GM19043 (cell line): Measurements from ENCODE around the gene LYRM1.

Experiments
- ATAC-seq: cut with Tn5 transposase; IDR thresholded peaks from one replicate; pipeline ENCODE4 v1.9.1; 2021; ENCODE audit warnings: low read depth; ENCODE audit not compliant: unreplicated experiment

The LYRM1 gene

DNA sequence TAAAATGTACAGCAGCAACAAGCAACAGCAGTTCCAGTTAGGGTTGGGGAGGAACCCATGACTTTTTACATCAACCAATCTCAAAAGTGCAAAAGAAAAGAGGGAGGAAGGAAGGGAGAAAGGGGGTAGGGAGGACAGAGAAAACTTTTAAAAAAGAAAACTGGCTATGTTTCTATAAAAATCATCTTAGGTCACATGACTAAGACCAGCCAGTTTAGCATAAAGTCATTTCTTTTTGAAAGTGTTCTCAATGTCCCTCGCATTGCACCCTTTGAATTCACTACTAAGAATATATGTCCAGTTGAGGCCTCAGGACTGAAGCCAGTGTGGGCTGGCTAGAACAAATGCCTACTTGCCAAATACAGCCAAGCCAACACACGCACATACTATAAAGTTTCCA, 29.3 kb upstream of the LYRM1 start:
- ATAC-seq: no peak

DNA sequence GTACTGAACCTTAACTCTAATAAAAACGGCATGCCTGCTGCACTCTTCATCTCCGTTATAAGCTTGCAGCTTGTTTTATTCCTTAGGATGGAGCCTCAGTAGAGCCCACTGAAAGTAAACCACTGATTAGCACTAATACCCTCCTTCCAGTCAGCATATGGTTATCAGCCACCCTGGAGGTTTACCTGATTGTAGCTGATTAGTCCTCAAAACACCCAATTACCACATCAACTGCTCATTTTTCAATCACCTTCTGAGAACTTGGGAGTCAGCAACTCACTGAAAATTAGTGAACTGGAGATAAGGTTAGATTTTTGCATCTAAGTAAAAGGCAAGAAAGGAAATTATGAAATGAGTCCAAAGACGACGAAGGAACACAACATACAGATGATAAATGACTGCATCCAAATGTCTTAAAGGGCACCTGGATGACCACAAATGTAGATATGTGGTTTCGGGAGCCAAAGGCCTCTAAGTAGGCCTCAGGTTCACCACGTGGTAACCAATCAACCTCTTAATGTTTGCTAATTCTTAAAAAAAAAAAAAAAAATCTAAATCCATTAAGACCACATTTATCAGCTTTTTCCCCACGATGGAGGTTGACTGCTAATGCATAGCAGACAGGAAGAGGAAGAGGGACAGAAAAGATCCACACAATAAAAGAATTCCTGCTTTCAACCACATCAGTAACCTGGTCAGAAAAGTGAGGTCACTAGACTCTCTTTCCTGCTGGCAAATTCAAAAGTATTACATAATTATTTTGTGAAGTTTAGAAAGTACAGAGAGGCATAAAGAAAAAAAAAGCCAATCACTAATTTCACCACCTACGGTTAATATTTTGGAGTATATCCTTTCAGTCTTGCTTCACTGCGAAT, 28.4 kb upstream of the LYRM1 start:
- ATAC-seq: no peak

DNA sequence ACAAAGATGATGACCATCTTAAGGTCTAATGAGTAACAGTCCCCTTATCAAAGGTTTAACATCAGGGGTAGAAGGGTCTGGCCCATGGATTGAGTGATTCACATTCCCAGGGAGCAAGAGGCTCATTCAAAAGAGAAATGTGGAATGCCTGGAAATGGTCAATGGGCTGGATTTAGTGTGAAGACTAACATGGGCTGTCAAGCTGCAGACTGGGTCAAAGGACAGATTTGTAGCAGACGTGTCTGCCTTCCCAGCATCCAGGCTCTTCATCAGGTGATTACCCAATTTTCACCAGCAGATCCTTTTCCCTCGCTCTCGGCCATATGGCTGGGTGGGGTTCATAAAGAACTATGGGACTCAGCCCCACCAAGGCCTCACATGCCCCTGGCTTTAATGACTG, 27.2 kb upstream of the LYRM1 start:
- ATAC-seq: no peak

DNA sequence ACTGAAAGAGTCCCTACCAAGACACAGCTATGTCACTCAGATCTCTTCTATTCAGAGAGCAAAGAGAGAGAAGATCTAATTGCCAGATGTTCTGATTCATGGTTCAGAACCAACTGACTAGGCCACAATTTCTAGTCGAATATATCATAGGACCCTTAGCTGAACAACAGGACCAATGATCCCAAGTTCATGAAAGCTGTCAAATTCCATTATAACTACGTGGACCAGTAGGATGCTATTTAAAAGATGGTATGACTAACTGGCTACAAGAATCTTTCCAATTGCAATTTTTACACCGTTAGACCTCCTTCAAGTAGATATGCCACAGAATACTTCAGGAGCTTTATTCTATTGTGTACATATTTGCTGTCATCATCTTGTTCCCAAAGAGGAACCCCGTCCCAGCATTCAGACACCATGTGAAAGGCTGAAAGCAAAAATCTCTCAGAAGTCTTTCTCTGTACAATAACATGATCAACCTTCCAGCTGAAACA, 26.4 kb upstream of the LYRM1 start:
- no peak for ATAC-seq

DNA sequence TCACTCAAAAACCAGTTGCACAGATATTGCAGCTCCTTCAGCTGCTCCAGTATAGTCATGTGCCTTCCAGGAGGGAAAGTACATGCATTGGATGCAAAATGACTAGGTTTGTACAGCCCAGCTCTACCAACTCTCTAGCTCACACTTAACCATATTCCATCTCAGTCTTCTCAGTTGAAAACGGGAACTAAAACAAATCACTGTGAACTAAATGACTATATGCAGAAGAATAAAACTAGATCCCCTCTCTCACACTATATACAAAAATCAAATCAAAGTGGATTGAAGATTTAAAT, 25.3 kb upstream of the LYRM1 start:
- ATAC-seq: no peak

DNA sequence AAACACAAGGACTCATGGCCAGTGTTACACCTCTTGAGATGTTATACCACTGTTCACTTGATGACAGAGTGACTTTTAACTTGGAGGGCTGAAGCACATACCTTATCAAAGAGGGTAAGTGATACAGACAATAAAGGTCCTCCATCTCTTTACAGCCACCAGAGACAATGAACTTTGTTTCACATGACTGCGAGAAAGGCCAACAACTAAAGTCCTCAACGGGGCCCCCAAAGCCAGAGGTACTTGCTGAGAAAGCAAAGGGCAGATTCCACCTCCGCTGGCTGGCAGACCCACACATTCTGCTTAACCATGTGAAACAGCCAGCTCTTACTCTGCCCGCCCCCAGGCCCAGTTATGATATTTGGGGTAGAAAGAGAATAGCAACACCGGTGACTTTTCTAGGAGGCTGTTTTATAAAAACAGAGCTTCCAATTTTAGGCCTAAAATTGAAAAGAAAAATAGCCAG, 21.9 kb upstream of the LYRM1 start:
- no peak for ATAC-seq

DNA sequence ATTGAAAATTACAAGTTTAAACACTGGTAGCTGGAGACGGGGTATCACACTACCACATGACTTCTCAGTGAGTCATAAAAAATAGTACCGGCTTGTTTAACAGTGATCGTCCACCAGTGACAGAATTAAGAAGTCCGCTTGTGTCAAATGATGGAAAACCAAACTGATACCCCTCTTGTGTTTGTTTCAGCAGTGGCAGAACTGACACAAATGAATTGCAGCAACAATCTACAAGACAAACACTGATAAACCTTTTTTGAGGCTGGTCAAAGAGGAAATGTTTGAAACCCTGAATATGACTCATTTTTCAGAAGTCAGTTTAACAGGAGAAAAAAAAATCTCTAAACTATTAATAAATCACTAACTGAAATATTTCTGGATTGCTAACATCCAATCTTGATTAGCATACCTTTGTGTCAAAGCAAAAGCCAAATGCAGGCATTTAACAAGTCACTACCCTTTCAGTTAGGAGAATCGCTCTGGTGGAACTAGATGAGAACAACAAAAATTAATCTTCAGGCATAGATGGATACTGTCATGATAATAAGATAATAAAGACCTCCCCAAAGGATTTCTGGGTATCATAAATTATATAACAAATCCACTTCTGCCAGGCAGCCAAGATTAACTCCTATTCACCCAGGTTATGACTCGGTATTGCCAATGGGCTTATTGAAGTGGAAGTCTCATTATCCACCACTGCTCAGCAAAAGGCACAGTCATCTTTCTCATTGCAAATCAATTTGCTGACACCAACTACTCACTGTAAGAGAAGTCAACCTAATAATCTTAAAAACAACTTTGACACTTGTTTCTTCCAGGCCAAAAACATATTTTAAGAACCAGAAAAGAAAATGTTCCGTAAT, 21.2 kb upstream of the LYRM1 start:
- ATAC-seq: no peak

DNA sequence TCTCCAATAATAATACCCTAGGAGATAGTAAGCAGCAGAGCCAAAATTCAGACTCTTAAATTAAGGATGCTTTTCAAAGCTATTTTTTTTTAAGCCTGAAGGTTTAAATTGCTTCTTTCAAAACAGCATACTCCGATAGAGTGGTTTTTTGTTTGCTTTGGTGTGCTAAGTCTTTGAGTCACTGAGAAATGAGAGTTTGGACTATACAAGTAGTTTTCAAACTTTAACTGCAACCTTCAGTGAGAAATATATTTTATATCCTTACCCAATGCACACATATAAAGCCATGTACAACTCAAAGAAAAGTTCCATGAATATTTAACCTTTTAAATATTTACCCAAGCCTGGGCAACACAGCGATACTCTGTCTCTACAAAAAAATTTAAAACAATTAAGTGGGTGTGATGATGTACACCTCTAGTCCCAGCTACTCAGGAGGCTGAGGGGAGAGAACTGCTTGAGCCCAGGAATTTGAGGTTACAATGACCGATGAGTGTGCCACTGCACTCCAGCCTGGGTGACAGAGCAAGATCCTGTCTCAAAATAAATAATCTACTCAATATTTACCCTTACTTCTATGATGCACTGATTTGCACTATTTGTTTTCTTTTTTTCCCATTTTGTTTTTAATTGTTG, 19.6 kb upstream of the LYRM1 start:
- ATAC-seq: no peak

DNA sequence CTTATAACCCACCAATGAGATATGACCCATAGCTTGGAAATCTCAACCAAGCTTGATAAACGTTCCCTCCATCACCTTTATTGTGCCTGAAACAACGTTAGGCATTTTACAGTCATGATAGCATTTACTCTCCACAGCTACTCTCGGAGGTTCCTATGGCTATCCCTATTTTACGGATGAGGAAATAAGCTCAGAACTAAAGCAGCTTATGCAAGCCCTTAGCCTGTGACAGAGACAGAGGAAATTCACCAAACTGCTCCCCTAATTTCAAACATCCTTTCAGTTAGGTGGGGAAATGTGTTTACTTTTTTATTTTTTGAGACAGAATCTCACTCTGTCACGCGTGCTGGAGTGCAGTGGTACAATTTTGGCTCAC, 19.1 kb upstream of the LYRM1 start:
- no peak for ATAC-seq

DNA sequence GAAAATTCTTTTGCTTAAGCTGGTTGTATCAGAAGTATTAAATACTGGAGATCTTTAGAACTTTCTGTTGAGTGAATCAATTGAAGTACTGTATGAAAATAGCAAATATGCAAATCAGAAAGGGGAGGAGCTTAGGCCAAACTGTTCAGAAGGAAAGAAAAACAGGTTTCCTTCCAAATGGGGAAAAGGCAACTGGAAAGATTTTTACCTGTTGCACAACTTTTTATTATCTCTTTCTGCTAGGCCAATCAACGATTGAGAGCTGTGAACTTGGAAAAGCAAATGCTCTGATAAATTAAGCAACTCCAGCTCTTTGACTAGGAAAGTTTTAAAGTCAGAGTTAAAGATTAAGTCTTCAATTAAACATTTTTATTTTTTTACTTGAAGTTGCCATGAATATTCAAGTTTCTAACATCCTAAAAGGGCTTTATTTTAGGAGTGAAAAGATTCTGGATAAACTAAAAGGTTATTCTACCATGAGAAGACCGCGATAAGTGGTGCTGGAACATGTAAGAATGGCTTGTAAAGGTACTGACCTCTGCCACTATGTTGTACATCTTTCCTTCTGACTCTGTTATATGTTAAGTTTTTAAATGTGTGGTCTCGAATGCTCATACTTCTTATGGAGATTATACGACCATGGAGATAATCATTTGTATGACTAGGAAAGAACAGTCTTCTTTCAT, 16.9 kb upstream of the LYRM1 start:
- ATAC-seq: no peak

DNA sequence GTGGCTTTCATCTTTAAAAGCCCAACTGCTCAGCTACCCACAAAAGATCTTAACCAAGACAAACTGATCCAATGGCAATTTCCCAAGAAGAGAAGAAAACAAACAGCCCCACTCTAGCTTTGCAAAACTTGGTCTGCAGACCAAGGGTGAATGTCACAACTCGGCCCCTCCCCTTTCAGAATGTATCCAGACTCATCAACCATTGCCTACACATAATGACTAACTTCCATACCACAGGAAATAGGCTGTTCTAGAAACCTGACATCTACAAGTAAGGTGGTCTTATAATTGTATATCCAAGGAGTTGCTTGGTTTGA, 16.4 kb upstream of the LYRM1 start:
- no peak for ATAC-seq

DNA sequence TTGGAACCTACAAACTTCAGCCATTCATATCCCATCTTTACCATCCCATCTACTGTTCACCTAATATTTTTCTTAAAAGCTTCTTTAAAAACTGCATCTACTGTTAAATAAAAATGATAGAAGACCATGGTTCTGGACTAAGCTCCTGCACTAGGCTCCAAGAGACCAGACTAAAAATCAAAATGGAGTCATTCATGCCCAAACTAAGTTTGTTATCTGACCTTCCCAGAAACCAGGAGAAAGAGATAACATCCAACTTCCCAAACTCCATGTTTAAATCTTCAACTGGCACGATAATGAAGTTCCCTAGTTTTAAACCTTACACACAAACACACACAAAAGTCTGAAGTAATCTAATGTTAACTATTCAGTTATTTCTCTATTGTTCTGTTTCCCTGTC, 14.3 kb upstream of the LYRM1 start:
- ATAC-seq: no peak

DNA sequence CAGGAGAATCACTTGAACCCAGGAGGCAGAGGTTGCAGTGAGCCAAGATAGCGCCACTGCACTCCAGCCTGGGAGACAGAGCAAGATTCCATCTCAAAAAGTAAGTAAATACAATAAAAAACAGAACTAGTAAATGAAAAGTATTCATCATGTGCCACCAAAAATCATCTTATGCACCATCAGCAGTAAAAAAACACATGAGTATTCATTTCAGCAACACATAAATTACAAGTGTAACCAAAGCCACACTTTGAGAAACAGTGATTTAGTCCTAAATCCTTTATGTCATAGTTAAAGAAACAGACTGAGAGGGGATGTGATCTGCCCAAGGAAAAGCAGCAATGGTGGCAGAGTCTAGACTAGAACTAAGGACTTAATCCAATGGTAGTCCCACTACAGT, 13.4 kb upstream of the LYRM1 start:
- ATAC-seq: no peak

DNA sequence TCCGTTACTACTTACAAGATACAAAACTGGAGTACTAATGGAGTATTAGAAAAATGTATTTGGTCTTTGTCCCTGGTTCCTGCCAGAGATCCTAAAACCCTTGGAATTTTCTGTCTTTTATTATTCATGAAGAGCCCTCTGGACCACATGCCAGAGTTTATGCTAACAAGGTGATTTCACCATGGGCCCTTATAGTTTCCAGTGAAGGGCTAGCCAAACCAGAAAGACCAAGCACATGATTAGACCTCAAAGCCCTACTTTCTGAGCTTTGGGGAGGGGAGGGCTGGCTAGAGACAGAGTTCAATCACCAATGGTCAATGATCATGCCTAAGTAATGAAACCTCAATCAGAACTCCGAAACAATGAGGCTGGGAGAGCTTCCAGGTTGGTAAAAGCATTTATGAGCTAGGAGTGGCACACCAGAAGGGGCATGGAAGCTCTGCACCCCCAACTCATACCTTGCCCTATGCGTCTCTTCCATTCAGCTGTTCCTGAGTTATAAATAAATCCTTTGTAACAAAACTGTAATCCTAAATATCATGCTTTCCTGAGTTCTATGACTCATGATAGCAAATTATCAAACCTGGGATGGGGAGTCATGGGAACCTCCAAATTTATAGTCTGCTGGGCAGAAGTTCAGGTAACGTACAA, 10.8 kb upstream of the LYRM1 start:
- no peak for ATAC-seq

DNA sequence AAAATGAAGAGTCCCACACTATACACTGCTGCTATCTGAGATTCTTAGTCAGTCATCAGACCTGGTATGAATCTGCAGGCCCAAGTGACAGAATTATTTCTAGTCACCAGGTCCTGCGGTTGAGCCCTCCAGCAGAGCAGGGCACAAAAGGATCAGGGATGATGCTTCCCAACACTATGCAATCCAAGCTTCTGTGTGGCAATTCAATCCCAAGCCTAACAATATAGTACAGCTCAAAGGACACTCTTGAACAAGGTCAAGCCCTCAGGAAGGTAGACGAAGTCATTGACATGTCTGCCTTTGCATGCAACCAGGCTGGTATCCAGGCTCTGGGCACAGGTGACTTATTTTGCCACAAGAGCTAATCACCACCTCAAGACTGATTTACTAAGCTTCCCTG, 6.2 kb upstream of the LYRM1 start:
- no peak for ATAC-seq

DNA sequence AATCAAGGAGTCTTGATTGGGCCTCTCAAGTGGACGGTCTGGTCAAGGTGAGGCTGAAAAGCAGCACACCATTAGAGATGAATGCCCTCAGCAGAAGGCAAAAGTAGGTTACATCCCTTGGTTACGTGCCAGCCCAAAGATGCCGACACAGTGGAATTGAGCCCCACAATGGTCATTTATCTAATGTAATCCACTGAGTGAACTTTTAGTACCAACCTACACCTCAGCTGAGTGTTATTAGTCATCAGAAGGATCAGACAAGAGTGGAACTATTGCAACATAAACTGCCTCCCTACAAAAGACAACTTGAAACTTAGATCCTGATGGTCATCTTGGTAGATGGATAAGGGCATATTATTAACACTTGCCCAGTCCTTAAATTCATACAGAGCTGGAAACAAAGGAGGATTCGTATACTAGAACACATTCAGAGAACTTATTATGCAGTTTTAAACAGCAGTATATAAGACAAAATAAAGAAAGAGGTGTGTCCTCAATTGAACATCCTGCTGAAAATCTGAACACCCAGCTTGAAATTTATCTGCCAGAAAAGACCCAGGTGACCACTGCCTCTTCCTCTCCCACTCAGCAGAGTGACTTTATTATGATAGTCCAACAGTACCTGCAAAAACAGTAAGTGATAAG, 3.2 kb upstream of the LYRM1 start:
- no peak for ATAC-seq

DNA sequence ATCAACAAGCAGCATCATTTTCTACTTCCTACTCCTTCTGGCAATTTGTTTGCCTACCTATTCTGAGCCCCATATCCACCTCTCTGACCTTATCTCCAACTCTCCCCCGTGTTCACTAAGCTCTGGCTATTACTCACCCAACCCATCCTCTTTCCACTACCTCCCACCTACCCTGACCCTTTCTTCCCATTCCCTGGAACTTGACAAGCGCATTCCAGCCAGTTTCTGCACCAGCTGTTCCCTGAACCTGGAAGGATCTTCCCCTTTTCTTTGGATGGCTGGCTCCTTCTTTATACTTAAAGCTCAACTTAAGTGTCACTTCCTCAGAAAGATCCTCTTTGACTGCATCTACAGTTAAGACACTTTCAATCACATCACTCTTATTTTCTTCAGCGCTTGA, 2.6 kb upstream of the LYRM1 start:
- ATAC-seq: no peak

DNA sequence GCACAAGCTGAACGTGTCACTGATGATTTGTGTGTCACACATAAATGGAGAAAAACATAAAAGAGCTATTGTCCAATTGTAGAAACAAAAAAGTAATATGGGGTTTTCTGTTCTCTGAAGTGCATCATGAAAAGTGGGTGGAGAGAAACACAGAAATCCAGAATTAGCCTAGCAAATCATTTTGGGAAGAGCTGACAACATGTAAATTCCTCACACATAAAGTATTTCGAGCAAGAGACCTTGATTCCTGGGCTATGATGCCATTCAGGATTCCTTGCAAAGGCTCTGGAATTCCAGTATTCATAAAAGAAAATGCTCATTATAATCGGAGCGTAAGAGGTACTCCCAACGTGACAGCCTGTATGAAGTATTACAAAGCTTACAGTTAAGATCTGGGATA, 1.5 kb upstream of the LYRM1 start:
- ATAC-seq: no peak

DNA sequence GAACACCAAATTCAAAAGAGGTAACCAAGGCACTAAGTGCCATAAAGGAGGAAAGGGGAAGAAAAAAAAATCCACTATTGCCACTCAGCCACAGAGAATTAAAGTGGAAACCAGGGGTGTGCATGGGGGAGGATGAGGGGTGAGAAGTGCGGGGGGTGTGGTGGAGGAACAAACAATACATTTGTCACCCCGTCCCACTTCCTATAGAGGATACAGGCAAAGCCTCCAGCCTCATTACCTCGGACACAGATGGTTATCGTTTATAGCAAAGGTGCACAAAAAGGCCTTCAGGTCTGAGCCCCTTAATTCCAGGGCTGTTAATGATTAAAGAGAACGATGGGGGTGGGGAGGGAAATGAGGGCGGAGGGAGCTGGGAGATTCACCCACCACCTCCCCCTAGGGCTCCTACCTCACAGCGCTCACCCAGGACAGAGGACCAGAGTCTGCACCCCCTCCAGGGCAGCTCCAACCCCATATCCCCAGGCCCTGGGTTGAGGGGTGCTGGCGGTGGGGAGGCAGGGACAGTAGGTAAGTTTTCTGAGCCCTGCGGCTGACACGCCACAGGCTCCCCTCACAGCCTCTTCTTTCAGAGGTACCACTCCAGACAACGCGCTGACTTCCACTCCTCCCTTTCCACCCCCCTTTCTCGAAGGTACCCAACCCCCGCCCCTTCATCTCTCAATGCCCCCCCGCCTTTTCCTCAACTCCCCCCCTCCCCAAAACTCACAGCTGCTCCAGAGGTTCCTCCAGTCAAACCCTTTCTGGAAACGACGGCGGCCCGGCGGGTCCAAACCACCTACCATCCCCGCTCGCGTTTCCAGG, 883 bp upstream of the LYRM1 start:
- ATAC-seq: no peak
